GM12878 (cell line): Measurements from ENCODE around the gene ACSS1. TPM values are rescaled to one million over a fixed set of nuclear protein-coding genes. Genes with fewer than 3 reads are reported as not detected.
A peak's percentile ranks its signal among the peaks of the same experiment; 100 is the strongest.

Experiments used
- ATAC-seq: fragments of 200-7000 bp; cut with Tn5 transposase; 3 replicates; pipeline ENCODE4 v1.9.1; 2020; ENCODE audit warnings: mild to moderate bottlenecking, moderate library complexity
- BruUV-seq: library from RNA; stranded (reverse); fragments of 400-500 nt; replicated peaks from 2 replicates; lab custom pipeline; 2021; lab: Mats Ljungman, UMichigan
- CTCF ChIA-PET: fragments of 300-600 bp; sonication (Branson Sonifier 250); formaldehyde crosslinking; extraction: SDS; loops from one replicate; lab custom pipeline; 2021; ENCODE audit warnings: inconsistent platforms; lab: Yijun Ruan, JAX
- POLR2A ChIA-PET: fragments of 350-600 bp; formaldehyde crosslinking; extraction: SDS; loops from one replicate; lab custom pipeline; 2021; ENCODE audit warnings: inconsistent platforms; lab: Charles Lee
- RAD21 ChIA-PET: fragments of 300-600 bp; sonication (Branson Sonifier 250); formaldehyde crosslinking; loops from one replicate; lab custom pipeline; 2023; ENCODE audit warnings: antibody characterized with exemption; ENCODE audit not compliant: unreplicated experiment; lab: Charles Lee
- SMC1A ChIA-PET: fragments of 300-600 bp; sonication (Branson Sonifier 250); formaldehyde crosslinking; loops from one replicate; lab custom pipeline; 2023; ENCODE audit not compliant: unreplicated experiment, uncharacterized antibody; lab: Charles Lee
- DNase-seq: peaks from one replicate; pipeline ENCODE4 v3.0.0-alpha.2; 2011; ENCODE audit warnings: low read depth, low spot score
- FAIRE-seq: peaks from 3 replicates; lab custom pipeline; 2011; peaks lifted over from hg19 to GRCh38; lab: Jason Lieb, UNC
- H2AFZ ChIP-seq: 2 replicates; pipeline ENCODE4 v1.6.0; 2011; ENCODE audit warnings: low read depth, low read length, control low read depth; ENCODE audit not compliant: control insufficient read depth
- H3K27ac ChIP-seq: 2 replicates; pipeline ENCODE4 v1.5.1; 2011; ENCODE audit warnings: control low read depth; ENCODE audit not compliant: control insufficient read depth, insufficient read depth
- H3K27me3 ChIP-seq, 2 experiments: replicated peaks in 1 of 2; 2 replicates each; pipeline versions ENCODE4 v1.6.0 to v1.6.1; 2011; ENCODE audit warnings: low read length in 1 of 2; ENCODE audit not compliant: control insufficient read depth in 2 of 2, insufficient read depth in 2 of 2
- H3K36me3 ChIP-seq, 2 experiments: 2 replicates each; pipeline ENCODE4 v1.5.1; 2011; ENCODE audit warnings: low read length in 1 of 2; ENCODE audit not compliant: control insufficient read depth in 2 of 2, insufficient read depth in 2 of 2
- H3K4me1 ChIP-seq: 2 replicates; pipeline ENCODE4 v1.6.1; 2011; ENCODE audit warnings: mild to moderate bottlenecking, low read length, moderate library complexity, mixed read lengths; ENCODE audit not compliant: control insufficient read depth, insufficient read depth
- H3K4me2 ChIP-seq: 2 replicates; pipeline ENCODE4 v1.6.0; 2011; ENCODE audit warnings: control low read depth; ENCODE audit not compliant: control insufficient read depth, insufficient read depth
- H3K4me3 ChIP-seq: fragments of 200-600 bp; sonication (generic); 2 replicates; pipeline ENCODE4 v1.5.1; 2016
- H3K79me2 ChIP-seq: 2 replicates; pipeline ENCODE4 v1.6.0; 2011; ENCODE audit warnings: low read length; ENCODE audit not compliant: control insufficient read depth, insufficient read depth
- H3K9ac ChIP-seq: 2 replicates; pipeline ENCODE4 v1.8.0; 2011; ENCODE audit warnings: low read length, control low read depth, mixed read lengths; ENCODE audit not compliant: control insufficient read depth, insufficient read depth
- H3K9me3 ChIP-seq: replicated peaks from 3 replicates; pipeline ENCODE4 v1.5.1; 2011; ENCODE audit warnings: mild to moderate bottlenecking, low read length; ENCODE audit not compliant: control insufficient read depth, insufficient read depth
- H4K20me1 ChIP-seq: 2 replicates; pipeline ENCODE4 v1.6.0; 2011; ENCODE audit not compliant: control insufficient read depth, insufficient read depth
- NFIC ChIP-seq: IDR thresholded peaks from 2 replicates; pipeline ENCODE4 v1.6.1; 2012; ENCODE audit warnings: low read depth, mild to moderate bottlenecking, inconsistent platforms, low read length, moderate library complexity
- SRF ChIP-seq, 2 experiments: IDR thresholded peaks; 2 replicates each; pipeline ENCODE4 v1.6.1; 2011; ENCODE audit warnings: low read depth in 2 of 2, low read length in 2 of 2, mild to moderate bottlenecking in 1 of 2, moderate library complexity in 1 of 2
- WGBS: methylation state at CpG from one replicate; pipeline ENCODE4 v1.1.6; 2016; ENCODE audit warnings: low lambda C conversion rate; ENCODE audit not compliant: insufficient replicate concordance, insufficient coverage; ENCODE audit errors: missing lambda C conversion rate; 5-methylcytosine and 5-hydroxymethylcytosine counted together
- in situ Hi-C: fragments of 300-500 bp; cut with MboI; formaldehyde crosslinking; loops from 9 replicates; pipeline ENCODE4 v1.14.3; 2018; ENCODE audit warnings: mixed read lengths
- intact Hi-C: fragments of 100-400 bp; cut with micrococcal nuclease; formaldehyde crosslinking; loops from one replicate; pipeline ENCODE4 v1.14.2; 2022; ENCODE audit not compliant: unreplicated experiment
- polyA plus RNA-seq, 11 experiments: library from polyadenylated mRNA; depleted of rRNA in 4 of 11; unstranded in 6 of 11; stranded (reverse) in 5 of 11; fragments of >200 nt; fragmentation: Nextera tagmentation in 4 of 11; fragmentation: Illumina TruSeq in 1 of 11; extraction: Ambion mirVana in 4 of 11; extraction: Trizol in 1 of 11; gene quantifications; 1 replicate in 1 of 11; 2 replicates in 10 of 11; pipeline versions ENCODE4 v1.2.1 to v1.2.3, GENCODE V29; 2011 to 2016; ENCODE audit warnings: inconsistent platforms in 2 of 11, missing spikeins in 2 of 11, low read depth in 1 of 11
- total RNA-seq, 4 experiments: library from RNA; depleted of rRNA in 3 of 4; stranded (reverse); fragments of >200 nt in 3 of 4; fragmentation: Illumina TruSeq in 1 of 4; extraction: Trizol in 1 of 4; gene quantifications; 2 replicates each; pipeline versions ENCODE4 v1.2.1 to v1.2.3, GENCODE V29; 2013 to 2021
- TF ChIP-seq, protein P1 (sequence below): fragments of 450-650 bp; conservative IDR thresholded peaks from 2 replicates; pipeline ENCODE4 v1.6.1; 2017; ENCODE audit warnings: mild to moderate bottlenecking, moderate library complexity

Gene ACSS1
- total and polyA plus RNA-seq, 10 of the 15 experiments (the other 5 are each of a cell fraction or from before 2014, with no cell fraction given): 1.3 to 44.9 (median 31.1) TPM

- H3K9me3 ChIP-seq: no peaks in the 10 kb centered on the region
- H3K36me3 ChIP-seq: no peaks in the 10 kb centered on the region
- peak overlapping the region; percentile 100 for H3K4me2 ChIP-seq
- POLR2A ChIA-PET: interaction anchor here (0.6 to 1.4 kb wide), 2 partner anchors 26 to 64 kb away, joined by 3 to 5 read pairs; no protein-coding TSS in a partner anchor
- TSS peak; percentile 67 for BruUV-seq
- in situ Hi-C loops (loop anchor here (10.0 to 25.0 kb wide), 2 partner anchors 346 to 1697 kb away; partner anchors contain the start of genes GINS1, GZF1 and NXT1), intact Hi-C loops (no loop called here)
- FAIRE-seq: peak; percentile 13
- CTCF ChIA-PET: interaction anchor here (1.2 to 12.6 kb wide), 5 partner anchors 16 to 340 kb away, joined by 3 to 244 read pairs (median 3); partner anchors contain the start of gene APMAP
- no peaks in the 10 kb centered on the region for H4K20me1 ChIP-seq
- peaks cover 0 to 4% of the 10 kb centered on the region in 2 experiments; a peak in 2 of 4 replicates for H3K27me3 ChIP-seq
- peaks cover 21% of the 10 kb centered on the region for H3K79me2 ChIP-seq
- H3K4me1 ChIP-seq: peaks cover 30% of the 10 kb centered on the region
- H3K4me3 ChIP-seq: peak overlapping the region; percentile 83; the same call in 1 of the 2 replicates
- 45% methylated on average over 20 of the region's 20 CpGs for WGBS
- ATAC-seq: no peak
- no peak for TF ChIP-seq NFIC
- TF ChIP-seq SRF (IDR thresholded peaks at IDR 0.05; ENCODE audit: low read depth in 2 of 2, low read length in 2 of 2): 0 out of 4 replicates have a peak, but pooled peaks of 1 of the 2 experiments have one; percentile 58
- TF ChIP-seq, protein P1, sequence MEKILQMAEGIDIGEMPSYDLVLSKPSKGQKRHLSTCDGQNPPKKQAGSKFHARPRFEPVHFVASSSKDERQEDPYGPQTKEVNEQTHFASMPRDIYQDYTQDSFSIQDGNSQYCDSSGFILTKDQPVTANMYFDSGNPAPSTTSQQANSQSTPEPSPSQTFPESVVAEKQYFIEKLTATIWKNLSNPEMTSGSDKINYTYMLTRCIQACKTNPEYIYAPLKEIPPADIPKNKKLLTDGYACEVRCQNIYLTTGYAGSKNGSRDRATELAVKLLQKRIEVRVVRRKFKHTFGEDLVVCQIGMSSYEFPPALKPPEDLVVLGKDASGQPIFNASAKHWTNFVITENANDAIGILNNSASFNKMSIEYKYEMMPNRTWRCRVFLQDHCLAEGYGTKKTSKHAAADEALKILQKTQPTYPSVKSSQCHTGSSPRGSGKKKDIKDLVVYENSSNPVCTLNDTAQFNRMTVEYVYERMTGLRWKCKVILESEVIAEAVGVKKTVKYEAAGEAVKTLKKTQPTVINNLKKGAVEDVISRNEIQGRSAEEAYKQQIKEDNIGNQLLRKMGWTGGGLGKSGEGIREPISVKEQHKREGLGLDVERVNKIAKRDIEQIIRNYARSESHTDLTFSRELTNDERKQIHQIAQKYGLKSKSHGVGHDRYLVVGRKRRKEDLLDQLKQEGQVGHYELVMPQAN: no peak
- H3K27ac ChIP-seq: peak overlapping the region; percentile 86
- no peak for DNase-seq
- peak overlapping the region; percentile 89 for H2AFZ ChIP-seq
- RAD21 ChIA-PET: interaction anchor here (0.8 to 9.2 kb wide), 5 partner anchors 9 to 71 kb away, joined by 3 to 87 read pairs (median 4); partner anchors contain the start of gene APMAP
- H3K9ac ChIP-seq: peak overlapping the region; percentile 90
- SMC1A ChIA-PET: interaction anchor here (0.9 to 2.3 kb wide), 10 partner anchors 9 to 340 kb away, joined by 3 to 10 read pairs (median 3); partner anchors contain the start of gene APMAP
Measured at GRCh38 chr20:25058847-25059810, 1.2 kb upstream of the ACSS1 start.
